ENCODE results near the gene DOK3.

The DOK3 gene

GRCh38 chr5:177478711-177479646 lies 30.6 kb downstream of the DOK3 start:
- DNase-seq: peak; percentile 79

GRCh38 chr5:177477701-177478477 lies 31.7 kb downstream of the DOK3 start:
- DNase-seq: no peak

GRCh38 chr5:177476531-177477233 lies 32.9 kb downstream of the DOK3 start:
- DNase-seq: no peak

GRCh38 chr5:177475563-177476427 lies 33.8 kb downstream of the DOK3 start:
- no peak for DNase-seq

GRCh38 chr5:177474846-177475562 lies 34.6 kb downstream of the DOK3 start:
- no peak for DNase-seq

GRCh38 chr5:177474002-177474476 lies 35.6 kb downstream of the DOK3 start:
- DNase-seq: no peak

GRCh38 chr5:177473443-177474001 lies 36.1 kb downstream of the DOK3 start, which contains the start of gene DBN1:
Gene DBN1 (minus strand): TSS chr5:177473634. CDS start chr5:177473521, 113 bp downstream.
- peak; percentile 76 for DNase-seq

- peak; percentile 77 for DNase-seq
Measured at GRCh38 chr5:177472460-177473442, 36.9 kb downstream of the DOK3 start.

GRCh38 chr5:177471610-177472356 lies 37.8 kb downstream of the DOK3 start:
- no peak for DNase-seq

- no peak for DNase-seq
Measured at GRCh38 chr5:177470759-177471536, 38.7 kb downstream of the DOK3 start.

- DNase-seq: no peak
Measured at GRCh38 chr5:177469750-177470525, 39.7 kb downstream of the DOK3 start.

GRCh38 chr5:177468685-177469628 lies 40.7 kb downstream of the DOK3 start:
- DNase-seq: peak; percentile 70

GRCh38 chr5:177468329-177468684 lies 41.3 kb downstream of the DOK3 start:
- DNase-seq: no peak

- no peak for DNase-seq
Measured at GRCh38 chr5:177467436-177467835, 42.2 kb downstream of the DOK3 start.

GRCh38 chr5:177466861-177467260 lies 42.8 kb downstream of the DOK3 start:
- no peak for DNase-seq

- DNase-seq: no peak
Measured at GRCh38 chr5:177465044-177465443, 44.6 kb downstream of the DOK3 start.

Data from femur (tissue), 1 donor.